Non-pigmented ciliary epithelial cell (primary cell): ENCODE results near the gene KATNBL1.
"Not testable (repeated sequence)": the region's sequence is repeated elsewhere in the genome, so short reads cannot be mapped to it uniquely, and the experiment has no call there.

ENCODE experiments used
- DNase-seq: peaks from one replicate; pipeline ENCODE4 v3.0.0-alpha.2; 2010; ENCODE audit warnings: low read depth

The KATNBL1 gene

GRCh38 chr15:34203305-34203704 is 6.6 kb downstream of the KATNBL1 start:
- DNase-seq, result no peak

GRCh38 chr15:34193272-34193671 is 16.6 kb downstream of the KATNBL1 start:
- not testable (repeated sequence) for DNase-seq

GRCh38 chr15:34188711-34189110 is 21.2 kb downstream of the KATNBL1 start:
- DNase-seq, result no peak

GRCh38 chr15:34185666-34186065 is 24.2 kb downstream of the KATNBL1 start:
- no peak for DNase-seq

GRCh38 chr15:34182942-34183341 is 27.0 kb downstream of the KATNBL1 start:
- no peak for DNase-seq

GRCh38 chr15:34179234-34179633 is 30.7 kb downstream of the KATNBL1 start:
- DNase-seq, result no peak

GRCh38 chr15:34165987-34166573 is 43.8 kb downstream of the KATNBL1 start:
- not testable (repeated sequence) for DNase-seq

GRCh38 chr15:34161329-34161963 is 48.5 kb downstream of the KATNBL1 start:
- no peak for DNase-seq

GRCh38 chr15:34160735-34161134 is 49.2 kb downstream of the KATNBL1 start:
- no peak for DNase-seq

GRCh38 chr15:34158355-34158754 is 51.5 kb downstream of the KATNBL1 start:
- DNase-seq, result no peak

GRCh38 chr15:34155859-34156258 is 54.0 kb downstream of the KATNBL1 start:
- no peak for DNase-seq

- DNase-seq, result no peak
Measured at GRCh38 chr15:34154725-34155204, 55.1 kb downstream of the KATNBL1 start.

GRCh38 chr15:34147371-34148140 is 62.3 kb downstream of the KATNBL1 start:
- DNase-seq, result peak; percentile 27

GRCh38 chr15:34133511-34133910 is 76.4 kb downstream of the KATNBL1 start:
- no peak for DNase-seq

- peak; percentile 72 for DNase-seq
Measured at GRCh38 chr15:34132881-34133280, 77.0 kb downstream of the KATNBL1 start.

GRCh38 chr15:34128898-34129297 is 81.0 kb downstream of the KATNBL1 start:
- DNase-seq, result no peak

GRCh38 chr15:34126522-34126921 is 83.4 kb downstream of the KATNBL1 start:
- DNase-seq, result no peak

GRCh38 chr15:34125945-34126344 is 84.0 kb downstream of the KATNBL1 start:
- no peak for DNase-seq

- DNase-seq, result no peak
Measured at GRCh38 chr15:34124651-34125050, 85.2 kb downstream of the KATNBL1 start.

- DNase-seq, result peak; percentile 90
Measured at GRCh38 chr15:34122771-34123183, 87.1 kb downstream of the KATNBL1 start.

GRCh38 chr15:34121786-34122185 is 88.1 kb downstream of the KATNBL1 start:
- not testable (repeated sequence) for DNase-seq

- DNase-seq, result not testable (repeated sequence)
Measured at GRCh38 chr15:34120420-34120819, 89.5 kb downstream of the KATNBL1 start.

GRCh38 chr15:34119291-34119690 is 90.6 kb downstream of the KATNBL1 start:
- no peak for DNase-seq
